Activated CD8-positive, alpha-beta memory T cell treated with anti-CD3 and anti-CD28 coated beads, Interleukin-2, amount 50 U/mL, for 4 hours (primary cell): Measurements from ENCODE around the gene PHACTR1.
"Not testable (repeated sequence)": the region's sequence is repeated elsewhere in the genome, so short reads cannot be mapped to it uniquely, and the experiment has no call there.

Source experiments
- DNase-seq: peaks from one replicate; pipeline ENCODE4 v3.0.0-alpha.2; 2020

Gene PHACTR1

DNA sequence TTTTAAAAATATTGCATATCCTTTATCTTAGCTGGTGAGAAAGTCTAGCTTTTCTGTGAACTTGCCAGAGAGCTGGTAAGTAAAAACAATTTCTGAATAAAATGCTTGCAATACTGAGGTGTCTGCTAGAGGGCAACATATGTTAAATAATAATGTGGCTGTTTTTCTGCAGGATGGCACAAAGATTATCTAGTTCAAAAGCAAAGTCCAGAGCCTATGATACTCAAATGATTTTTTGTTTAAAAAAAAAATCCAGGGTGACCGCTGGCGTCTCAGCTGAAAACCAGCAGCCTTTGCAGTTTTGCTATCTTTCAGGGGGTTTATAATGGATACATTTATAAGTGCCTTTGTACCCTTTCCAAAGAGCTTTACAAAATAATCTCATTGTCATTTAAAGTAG is 194.9 kb downstream of the PHACTR1 start:
- no peak for DNase-seq

DNA sequence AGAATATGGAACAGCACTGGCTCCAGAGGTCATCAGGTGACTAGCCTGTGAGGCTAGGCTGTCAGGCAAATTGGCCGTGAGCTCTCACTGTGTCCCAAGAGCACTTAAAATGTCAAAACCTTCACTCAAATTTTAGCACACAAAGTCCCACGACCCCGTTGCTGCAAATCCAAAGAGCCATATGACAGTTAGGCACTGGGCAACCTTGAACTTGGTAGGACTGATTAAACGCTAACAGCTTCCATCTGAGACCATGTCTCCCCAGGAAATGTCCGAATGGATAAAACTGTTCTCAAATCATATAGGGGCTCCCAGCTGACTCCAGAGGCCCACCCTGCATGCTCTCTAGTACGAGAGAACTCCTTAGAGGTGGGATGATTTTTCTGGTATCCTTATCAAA is 196.6 kb downstream of the PHACTR1 start:
- no peak for DNase-seq

DNA sequence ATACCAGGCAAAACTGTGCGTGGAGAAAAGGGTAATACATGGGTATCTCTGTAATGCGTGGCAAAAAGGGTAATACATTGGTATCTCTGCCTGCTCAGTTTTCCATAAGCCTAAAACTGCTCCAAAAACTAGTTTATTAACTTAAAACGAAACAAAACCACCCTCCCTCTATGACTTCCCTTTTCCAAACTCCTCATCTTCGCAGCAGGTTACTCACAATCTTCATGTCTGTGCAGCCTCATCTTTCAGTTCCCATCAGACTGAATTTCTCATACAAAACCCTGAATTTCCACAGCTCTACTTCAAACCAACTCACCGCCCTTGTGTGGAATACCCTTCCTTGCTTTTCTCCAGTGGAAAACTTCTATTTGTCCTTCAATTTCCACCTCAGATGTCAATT is 199.4 kb downstream of the PHACTR1 start:
- no peak for DNase-seq

DNA sequence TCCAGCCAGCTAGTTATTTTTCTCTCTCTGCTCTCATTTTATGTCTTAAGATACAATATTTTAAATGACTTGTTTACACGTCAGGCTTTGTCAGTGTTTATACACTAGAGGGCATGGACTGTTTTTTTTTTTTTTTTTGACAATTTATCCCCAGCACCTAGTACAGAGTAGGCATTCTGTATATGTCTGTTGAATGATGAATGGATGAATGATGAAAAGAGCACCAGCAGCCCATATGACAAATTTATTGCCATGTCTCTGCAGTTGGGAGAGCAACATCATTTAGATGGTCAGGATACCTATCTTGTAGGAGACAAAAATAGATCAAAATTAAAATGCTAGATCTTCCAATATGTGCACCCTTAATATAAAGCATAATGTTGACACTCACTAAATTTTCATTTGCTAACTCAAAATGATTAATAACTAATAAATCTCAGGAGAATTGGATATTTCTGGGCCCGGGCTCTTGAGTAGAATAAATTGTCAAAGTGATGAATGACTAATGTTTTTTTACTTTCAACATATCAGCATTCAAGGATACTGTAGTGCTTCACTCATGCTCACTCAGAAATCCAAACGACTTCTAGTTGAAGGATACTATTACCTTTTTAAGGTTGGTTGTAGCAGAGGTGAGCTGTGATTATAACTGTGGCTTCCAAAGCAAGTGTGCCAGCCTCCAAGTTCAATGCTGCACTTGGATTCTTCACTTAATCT is 200.0 kb downstream of the PHACTR1 start:
- no peak for DNase-seq

DNA sequence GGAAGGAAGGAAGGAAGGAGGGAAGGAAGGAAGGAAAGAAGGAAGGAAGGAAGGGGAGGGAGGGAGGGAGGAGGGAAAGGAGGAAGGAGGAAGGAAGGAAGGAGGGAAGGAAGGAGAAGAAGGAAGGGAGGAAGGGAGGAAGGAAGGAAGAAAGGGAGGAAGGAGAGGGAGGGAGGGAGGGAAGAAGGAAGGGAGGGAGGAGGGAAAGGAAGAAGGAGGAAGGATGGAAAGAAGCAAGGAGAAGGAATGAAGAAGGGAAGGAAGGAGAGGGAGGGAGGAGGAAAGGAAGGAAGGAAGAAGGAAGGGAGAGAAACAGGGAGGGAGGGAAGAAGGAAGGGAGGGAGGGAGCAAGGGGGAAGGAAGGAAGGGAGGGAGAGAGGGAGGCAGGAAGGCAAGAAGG is 204.9 kb downstream of the PHACTR1 start:
- no peak for DNase-seq

DNA sequence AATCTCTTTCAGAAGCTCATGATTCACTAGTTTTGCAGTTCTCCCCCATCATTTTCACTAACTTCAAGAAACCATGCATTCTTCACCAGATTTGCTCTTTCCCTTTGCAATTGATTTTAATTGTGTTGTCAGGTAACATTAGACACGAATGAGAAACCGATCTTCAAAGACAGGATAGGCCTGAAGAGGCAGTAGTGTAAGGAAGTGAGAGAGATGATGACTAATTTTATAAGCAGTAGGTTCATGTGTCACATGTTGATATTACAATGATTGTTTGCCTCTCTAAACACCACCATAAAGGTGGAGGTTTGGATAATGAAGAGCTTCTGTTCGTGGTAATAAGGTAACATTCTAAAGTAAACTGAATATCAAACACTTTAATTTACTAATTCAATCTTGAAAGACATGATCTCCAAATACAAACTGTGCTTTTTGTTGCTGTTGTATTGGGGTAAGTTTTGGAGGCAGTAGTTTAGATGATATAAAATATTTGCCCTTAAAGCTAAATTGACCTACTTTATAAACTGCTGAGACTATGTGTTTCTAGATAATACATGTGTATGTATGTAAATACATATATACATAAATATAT is 207.2 kb downstream of the PHACTR1 start:
- DNase-seq = no peak

DNA sequence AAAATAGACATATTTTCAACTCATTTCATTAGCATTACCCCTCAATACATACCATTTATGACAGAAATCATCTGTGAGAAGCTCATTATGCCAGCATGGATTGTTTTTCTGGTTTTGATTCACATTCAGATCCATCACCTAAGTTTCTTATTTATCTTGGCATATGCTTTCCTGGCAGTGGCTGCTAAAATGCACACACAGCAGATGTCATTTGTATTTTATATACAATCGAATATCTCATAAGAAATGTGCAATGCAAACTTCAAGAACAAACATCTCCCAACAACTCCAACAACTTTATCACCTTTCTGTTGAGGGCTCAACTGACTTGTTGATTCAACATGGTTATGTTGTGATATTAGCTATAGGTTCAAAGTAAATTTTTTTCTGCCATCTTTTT is 208.3 kb downstream of the PHACTR1 start:
- no peak for DNase-seq

DNA sequence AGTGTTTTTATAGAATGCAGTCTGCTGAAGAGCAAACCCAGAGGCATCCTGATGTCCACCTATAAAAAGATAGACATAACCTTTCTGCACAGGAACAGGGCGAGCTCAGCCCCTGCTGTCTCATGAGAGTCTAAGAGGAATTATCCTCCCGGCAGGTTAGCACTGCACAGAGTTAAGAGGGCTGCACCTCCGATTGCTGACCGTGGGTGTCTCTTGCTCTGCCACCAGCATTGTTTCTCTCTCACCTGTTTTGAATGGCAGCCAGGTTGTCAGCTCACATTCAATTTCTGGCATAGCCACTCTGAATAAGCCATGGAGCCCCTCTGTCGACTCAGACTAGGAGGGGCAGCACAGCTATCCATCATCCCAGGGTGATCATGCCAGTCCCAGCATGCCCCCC is 211.2 kb downstream of the PHACTR1 start:
- DNase-seq = no peak

DNA sequence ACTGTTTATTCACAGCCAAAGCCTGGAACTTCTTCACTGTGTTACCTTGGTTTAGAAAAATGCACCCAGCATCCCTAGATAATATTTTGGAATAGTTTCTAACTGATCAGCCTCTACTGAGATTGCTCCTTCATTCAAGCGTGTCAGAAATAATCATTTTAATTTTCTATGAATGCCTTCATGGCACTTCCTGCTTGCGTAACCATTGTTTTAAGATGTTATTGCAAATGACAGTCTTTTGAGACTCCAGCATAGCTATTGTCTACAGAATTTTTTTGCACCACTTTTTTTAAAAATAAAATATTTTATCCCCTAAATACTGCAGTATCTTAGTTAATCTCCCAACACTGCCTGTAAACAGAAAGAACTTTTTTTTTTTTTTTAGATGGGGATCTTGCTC is 213.1 kb downstream of the PHACTR1 start:
- DNase-seq = no peak

DNA sequence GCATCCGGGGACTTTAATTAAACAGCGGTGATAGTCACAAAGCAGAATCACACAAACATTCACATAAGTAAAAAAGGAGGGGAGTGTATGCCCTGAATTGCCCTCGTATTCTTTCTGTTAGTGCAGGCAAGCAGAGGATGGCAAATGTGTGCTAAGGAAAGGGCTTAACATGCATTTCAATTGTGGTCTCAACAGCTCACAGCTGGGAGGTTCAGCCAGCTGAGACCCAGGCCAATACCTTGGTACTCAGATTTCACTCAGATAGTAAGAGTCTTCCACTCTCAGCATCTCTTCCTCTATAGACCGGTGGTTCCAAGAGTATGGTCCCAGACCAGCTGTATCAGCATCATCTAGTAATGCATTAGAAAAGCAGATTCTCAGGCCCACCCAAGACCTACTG is 215.1 kb downstream of the PHACTR1 start:
- no peak for DNase-seq

DNA sequence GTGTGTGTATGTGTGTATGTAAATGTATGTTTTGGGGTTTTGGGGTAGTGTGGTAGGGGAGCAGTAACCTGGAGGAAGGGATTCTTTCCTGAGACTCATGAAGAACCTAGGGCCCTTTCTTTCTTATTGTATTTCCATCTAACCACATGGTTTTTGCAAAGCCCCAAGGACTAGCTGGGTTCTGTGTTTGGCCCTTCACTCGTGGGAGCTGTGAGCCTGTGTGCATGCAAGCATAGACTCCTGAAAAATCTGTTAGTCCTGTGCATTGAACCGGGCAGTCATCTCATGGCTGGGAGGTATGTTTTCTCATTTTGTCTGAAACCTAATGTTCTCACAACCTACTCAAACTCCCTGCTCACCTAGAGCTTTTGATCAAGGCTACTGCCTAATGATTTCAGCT is 219.1 kb downstream of the PHACTR1 start:
- DNase-seq = no peak

DNA sequence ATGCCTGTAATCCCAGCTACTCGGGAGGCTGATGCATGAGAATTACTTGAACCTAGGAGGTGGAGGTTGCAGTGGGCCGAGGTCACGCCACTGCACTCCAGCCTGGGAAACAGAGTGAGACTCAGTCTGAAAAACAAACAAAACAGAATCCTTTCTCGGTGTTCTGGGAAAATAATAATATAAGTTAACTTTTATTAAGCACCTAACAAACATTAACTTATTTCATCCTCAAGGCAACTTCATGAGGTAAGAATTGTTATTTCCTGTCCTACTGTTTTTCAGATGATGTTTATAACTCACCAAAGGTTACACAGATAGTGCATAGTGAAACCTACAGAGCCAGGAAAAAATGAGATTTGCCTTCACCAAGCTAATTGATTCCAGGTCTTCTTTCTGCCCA is 221.4 kb downstream of the PHACTR1 start:
- DNase-seq = no peak

DNA sequence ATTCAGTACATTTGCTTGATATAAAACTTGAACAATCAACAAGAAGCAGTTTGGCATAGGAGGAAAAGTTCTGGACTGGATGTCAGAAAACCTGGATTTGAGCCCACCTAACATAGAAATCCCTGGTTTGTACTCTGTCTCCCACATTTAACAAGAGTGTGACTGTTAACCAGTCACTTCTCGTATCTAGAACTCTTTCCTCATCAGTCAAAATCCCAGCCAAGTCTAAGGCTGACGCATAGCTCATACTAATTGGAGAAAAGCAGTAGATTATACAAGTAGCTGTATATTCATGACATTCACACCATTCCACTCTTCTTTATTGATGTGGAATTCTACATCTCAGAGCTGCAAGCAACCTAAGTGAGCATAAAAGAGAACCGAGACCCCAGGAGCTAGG is 222.7 kb downstream of the PHACTR1 start:
- no peak for DNase-seq

DNA sequence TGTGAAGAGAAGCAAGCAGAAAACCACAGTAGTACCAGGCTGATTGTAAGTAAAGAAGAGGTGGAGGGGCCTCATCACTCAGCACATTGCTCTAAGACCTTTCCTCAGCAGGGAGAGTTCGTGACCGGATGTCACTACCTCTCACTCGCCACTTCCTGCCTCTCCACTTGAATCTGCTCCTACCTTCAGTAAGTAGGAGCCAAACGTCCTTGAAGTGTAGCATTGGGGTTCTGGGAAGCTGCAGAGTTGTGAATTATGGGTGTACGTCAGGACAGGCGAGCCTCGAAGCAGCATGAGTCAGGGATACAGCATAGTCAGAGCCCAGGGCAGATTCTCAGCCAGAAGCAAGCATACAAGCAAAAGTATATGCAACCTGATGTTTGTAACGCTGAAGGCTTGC is 224.9 kb downstream of the PHACTR1 start:
- no peak for DNase-seq

DNA sequence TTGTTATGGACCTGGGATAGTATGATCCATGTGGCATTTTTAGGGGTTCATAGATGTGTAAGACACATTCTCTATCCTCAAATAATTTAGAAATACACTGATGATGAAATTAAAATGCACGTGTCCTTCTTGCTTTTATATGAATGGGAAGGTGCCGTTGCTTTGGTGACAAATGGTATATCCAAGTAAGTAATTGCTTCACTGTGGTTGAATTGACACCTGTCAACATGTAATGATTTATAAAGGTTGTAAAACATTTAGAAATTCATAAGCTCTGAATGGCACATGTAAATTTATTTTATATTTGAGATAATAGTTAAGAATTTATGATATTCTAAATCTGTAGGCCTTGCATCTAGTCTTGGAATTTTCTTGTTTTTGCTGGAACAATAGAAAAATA is 227.0 kb downstream of the PHACTR1 start:
- no peak for DNase-seq

DNA sequence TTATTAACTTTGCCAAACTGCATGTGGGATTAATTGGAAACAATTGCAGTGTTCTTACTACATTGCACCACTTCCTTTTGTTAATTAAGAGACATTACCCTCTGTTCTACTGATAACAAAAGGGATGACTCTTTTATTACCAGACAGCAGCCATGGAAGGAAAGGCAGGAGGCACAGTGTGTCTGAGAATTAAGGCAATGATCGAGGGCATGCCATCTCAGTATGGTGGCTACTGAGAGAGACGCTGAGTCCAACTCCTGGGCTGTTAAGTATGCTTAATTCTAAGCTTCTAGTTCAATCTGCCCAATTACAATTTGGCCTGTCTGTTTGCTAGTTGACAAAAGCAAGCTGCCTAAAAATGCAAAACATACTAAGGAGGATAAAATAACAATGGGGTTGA is 227.4 kb downstream of the PHACTR1 start:
- DNase-seq = no peak

DNA sequence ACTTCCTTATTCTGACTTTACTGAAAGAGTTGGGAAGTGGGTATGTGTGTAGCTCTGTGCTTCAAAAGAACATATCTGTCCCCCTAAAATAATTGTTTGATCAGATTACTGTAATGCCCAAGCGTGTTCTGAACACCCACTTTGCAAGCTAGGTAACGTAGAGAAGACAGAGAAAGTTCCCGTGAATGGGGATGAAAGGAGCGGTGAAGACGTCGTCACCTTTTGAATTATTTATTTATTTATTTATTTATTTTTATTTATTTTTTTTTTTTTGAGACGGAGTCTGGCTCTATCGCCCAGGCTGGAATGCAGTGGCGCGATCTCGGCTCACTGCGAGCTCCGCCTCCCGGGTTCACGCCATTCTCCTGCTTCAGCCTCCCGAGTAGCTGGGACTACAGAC is 228.0 kb downstream of the PHACTR1 start:
- not testable (repeated sequence) for DNase-seq

DNA sequence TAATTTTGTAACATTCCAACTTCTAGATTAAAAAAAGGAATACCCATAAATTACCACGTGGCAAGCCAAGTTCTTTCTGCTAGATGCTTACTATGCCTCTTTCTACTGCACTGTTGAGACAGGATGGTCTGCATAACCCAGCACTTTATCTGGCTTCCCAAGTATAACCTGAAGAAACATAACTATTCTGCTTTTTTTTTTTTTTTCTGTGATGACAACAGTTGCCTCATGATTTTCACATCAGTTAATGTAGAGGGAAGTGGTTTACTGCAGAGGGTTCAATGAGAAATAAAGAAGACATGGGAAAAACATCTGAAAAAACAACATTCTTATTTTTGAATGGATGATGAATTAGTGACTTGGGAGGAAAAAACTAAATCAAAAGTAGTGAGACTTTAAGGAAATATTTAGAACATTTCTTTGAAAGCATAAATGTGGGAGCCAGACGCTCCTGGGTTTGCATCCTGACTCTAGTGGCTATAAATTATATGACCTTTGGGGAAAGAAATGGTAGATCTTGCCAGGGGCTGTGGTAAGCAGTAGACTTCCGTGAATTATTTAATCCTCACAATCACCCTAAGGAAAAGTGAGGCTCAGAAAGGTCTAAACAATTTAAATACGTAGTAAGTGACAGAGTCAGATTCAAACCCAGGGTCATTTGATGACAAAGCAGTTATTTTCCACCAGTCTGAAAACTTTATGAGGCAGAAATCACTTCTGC is 230.7 kb downstream of the PHACTR1 start:
- no peak for DNase-seq

DNA sequence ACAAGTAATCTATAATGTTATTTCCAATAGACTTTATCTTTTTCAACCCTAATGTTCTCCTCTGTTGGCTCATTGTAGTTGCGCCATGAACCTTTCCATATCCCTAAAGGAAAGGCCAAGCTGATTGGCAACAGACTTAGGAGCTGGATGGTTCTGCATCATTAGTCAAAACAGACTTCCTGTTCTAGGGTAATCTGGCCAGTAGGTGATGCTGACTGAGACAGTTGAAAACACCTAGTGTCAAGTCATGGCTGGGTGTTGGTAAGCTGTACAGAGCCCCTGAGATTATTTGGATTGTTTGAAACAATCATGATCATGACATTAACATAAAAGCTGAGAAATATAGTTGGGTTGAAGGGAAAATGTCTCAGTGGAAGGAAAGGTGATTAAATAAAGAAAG is 231.4 kb downstream of the PHACTR1 start:
- DNase-seq = no peak

DNA sequence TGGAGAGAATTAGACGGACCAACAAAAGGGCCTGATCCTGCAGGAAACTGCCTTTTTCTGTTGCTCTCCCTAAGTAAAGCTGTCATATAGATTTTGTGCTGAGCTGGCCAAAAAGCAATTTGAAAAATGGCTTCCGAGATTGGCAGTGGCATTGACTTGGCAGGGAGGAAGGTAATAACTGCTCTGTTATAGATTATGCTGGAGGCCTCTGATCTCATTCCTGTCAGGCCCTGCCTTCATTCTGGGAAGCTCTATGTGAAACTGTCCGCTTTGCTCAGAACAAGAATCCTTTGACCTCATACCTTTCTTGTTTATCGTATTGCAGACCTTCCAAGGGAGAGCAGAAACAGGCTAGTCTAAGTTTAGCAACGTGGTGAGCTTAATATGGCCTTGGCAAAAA is 234.4 kb downstream of the PHACTR1 start:
- DNase-seq = no peak

DNA sequence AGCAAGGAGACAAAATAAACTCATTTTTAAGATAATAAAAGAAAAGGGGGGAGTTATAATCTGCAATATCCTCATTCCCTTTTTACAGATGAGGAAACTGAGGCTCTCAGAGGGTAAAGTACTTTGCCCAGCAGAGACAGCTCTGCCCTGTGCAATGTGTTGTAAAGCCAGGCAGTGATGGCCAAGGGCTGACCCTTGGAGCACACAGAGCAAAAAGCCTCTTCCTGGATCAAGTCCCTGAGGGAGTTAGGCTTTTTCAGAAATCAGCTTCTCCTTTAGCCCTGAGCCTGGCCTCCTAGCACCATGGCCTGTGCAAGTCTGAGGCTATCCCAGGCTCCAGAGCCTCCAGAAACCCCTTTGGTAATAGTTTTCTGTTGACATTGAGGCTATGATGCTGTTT is 234.8 kb downstream of the PHACTR1 start:
- no peak for DNase-seq

DNA sequence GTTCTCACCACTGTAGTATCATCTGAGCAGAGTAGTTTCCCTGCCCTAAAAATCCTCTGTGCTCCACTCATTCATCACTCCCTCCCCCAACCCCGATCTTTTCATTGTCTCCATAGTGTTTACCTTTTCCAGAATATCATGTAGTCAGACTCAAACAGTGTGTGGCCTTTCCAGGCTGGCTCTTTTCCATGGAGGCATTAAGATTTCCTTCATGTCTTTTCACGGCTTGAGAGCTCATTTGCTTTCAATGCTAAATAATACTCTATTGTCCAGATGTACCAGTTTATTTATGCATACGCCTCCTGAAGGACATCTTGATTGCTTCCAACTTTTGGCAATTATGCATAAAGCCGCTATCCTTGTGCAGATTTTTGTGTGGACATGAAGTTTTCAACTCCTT is 235.8 kb downstream of the PHACTR1 start:
- no peak for DNase-seq

DNA sequence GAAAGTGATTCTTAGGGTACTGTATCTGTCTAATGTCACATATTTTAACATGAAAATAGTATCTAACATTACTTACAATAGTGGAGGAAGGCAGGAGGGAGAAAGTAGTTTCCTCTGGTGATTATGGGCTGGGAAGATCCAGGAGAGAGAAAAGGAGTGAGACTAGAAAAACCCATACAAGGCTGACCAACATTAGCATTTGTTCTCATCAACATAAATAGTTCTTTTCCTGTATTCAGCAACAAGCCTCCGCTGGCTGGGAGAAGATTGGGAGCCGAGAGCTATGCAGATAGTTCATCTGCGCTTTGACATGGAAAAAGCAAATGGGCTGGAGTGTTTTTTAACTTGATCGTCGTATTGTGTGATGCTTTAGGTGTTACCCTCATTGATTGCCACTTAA is 239.4 kb downstream of the PHACTR1 start:
- DNase-seq = no peak

DNA sequence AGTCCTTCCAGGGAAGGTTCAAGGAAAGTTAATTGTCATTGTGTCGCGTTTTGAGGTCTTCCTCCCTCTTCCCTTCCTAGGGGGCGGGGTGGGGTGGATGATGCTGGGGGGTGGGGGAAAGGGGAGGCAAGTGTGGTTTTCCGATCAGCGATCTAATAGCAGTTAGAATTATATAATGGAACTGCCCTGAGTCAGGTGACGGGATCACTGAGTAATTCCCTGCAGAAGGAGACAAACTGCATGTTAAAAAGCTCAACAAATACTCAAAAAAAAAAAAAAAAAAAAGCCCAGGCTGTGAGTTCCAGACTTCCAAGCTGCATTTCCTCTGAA is 240.4 kb downstream of the PHACTR1 start:
- no peak for DNase-seq
